Measurements from ENCODE around the gene HIRIP3. TPM values are rescaled to one million over a fixed set of nuclear protein-coding genes. Genes with fewer than 3 reads are reported as not detected.

The HIRIP3 gene
- total RNA-seq, 1 experiment from 2014 or later = 18.9 TPM

DNA sequence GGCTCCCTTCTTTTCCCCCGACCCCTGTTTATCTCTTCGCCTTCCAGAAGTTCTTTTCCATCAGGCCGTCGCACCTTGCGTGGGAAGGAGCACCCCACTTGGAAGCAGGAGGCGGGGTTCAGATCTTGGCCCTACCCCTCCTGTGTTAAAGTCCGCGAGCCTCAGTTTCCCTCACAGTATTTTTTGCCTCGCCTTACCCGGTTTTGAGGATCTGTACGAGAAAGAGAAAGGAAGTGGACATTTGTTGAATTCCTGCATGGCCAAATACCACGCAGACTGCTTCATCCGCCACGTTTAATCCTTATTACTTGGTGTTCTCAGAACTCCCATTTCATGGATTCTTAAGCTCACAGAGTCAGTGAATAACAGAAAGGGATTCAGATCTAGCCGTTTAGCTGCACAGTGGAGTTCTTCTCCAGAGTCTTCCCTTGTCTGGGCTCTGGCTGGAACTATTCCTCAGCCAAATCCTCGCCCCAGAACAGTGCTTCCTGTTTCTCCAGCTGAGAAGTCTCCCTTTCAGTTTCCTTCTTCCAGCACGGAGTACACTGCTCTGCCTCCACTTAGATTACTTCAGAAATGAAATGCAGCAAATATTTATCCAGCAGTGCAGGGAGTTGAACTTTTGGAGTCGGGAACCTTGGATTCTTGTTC, 32.9 kb downstream of the HIRIP3 start (continued):
- TF ChIP-seq MYBL2 (CRISPR knock-in tag; IDR thresholded peaks at IDR 0.05) (no peak), CREM (CRISPR knock-in tag; IDR thresholded peaks at IDR 0.05) (no peak)
- TF ChIP-seq, protein P1, sequence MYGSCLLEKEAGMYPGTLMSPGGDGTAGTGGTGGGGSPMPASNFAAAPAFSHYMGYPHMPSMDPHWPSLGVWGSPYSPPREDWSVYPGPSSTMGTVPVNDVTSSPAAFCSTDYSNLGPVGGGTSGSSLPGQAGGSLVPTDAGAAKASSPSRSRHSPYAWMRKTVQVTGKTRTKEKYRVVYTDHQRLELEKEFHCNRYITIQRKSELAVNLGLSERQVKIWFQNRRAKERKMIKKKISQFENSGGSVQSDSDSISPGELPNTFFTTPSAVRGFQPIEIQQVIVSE (CRISPR knock-in tag; IDR thresholded peaks at IDR 0.05; ENCODE audit: borderline replicate concordance) = no peak

GRCh38 chr16:29961479-29962343, 33.7 kb downstream of the HIRIP3 start, which contains the start of gene TMEM219:
TSS of gene TMEM219 (plus strand) at chr16:29962079. CDS start at chr16:29963144, 1,065 bp downstream.
- Mint-ChIP-seq H3K27me3 (ENCODE audit: low read depth) (peaks cover 12% of the 10 kb centered on the region), H3K27ac (peak within 1 kb of the TSS; percentile 57; the same call in 1 of the 2 replicates), H3K4me3 (peak within 1 kb of the TSS; percentile 86), H3K4me1 (peaks cover 13% of the 10 kb centered on the region), H3K36me3 (peaks cover 3% of the 10 kb centered on the region), H3K9me3 (no peaks in the 10 kb centered on the region)
- peak; percentile 86 for DNase-seq (ENCODE audit: low spot score)
- ChIA-PET CTCF (interaction anchor here (0.8 to 2.7 kb wide), 20 partner anchors 9 to 270 kb away, joined by 3 to 25 read pairs (median 5); partner anchors contain the start of genes ALDOA, ASPHD1, KCTD13 and SEZ6L2), POLR2A (interaction anchor here (0.6 to 2.5 kb wide), 8 partner anchors 11 to 381 kb away, joined by 3 to 17 read pairs (median 4); partner anchors contain the start of genes KCTD13, SEZ6L2 and TBX6)
- TF ChIP-seq GABPB1 (CRISPR knock-in tag; IDR thresholded peaks at IDR 0.05) (no peak), E2F5 (CRISPR knock-in tag; IDR thresholded peaks at IDR 0.05) (peak; percentile 78; the same call in 1 of the 2 replicates), USF1 (CRISPR knock-in tag; IDR thresholded peaks at IDR 0.05) (peak; percentile 45; the same call in 1 of the 2 replicates), NR1H2 (CRISPR knock-in tag; IDR thresholded peaks at IDR 0.05) (no peak), ETV6 (CRISPR knock-in tag; IDR thresholded peaks at IDR 0.05) (0 out of 2 replicates have a peak, but pooled peaks have one; percentile 9), PREB (CRISPR knock-in tag; IDR thresholded peaks at IDR 0.05; ENCODE audit: borderline replicate concordance) (no peak), FOXP1 (CRISPR knock-in tag; IDR thresholded peaks at IDR 0.05; ENCODE audit: borderline replicate concordance) (0 out of 2 replicates have a peak, but pooled peaks have one; percentile 26), TEAD1 (CRISPR knock-in tag; IDR thresholded peaks at IDR 0.05) (peak; percentile 71), JAZF1 (CRISPR knock-in tag; IDR thresholded peaks at IDR 0.05) (no peak), CREM (CRISPR knock-in tag; IDR thresholded peaks at IDR 0.05) (0 out of 2 replicates have a peak, but pooled peaks have one; percentile 22), E2F1 (CRISPR knock-in tag; IDR thresholded peaks at IDR 0.05) (0 out of 2 replicates have a peak, but pooled peaks have one; percentile 31), USF2 (CRISPR knock-in tag; IDR thresholded peaks at IDR 0.05) (peak; percentile 35; the same call in 1 of the 2 replicates), SP1 (CRISPR knock-in tag; conservative IDR thresholded peaks at IDR 0.05) (peak; percentile 89), TP53 (CRISPR knock-in tag; IDR thresholded peaks at IDR 0.05) (0 out of 2 replicates have a peak, but pooled peaks have one; percentile 34)
- TF ChIP-seq, protein P2, sequence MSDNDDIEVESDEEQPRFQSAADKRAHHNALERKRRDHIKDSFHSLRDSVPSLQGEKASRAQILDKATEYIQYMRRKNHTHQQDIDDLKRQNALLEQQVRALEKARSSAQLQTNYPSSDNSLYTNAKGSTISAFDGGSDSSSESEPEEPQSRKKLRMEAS (CRISPR knock-in tag; IDR thresholded peaks at IDR 0.05) = peak; percentile 80
- peak; percentile 92 for ATAC-seq

Measured in WTC11 (cell line).